OCI-LY3 (cell line): ENCODE results near the gene PGAP1.
A peak's percentile ranks its signal among the peaks of the same experiment; 100 is the strongest.

ENCODE experiments used
- H2AFZ ChIP-seq: fragments of 200-600, 300-600 bp; shearing (Covaris generic); 2 replicates; pipeline ENCODE4 v1.6.0; 2014; ENCODE audit warnings: antibody characterized with exemption, low read depth, low read length
- H3K27ac ChIP-seq: fragments of 200-600, 300-600 bp; sonication (generic); 2 replicates; pipeline ENCODE4 v1.5.1; 2014; ENCODE audit warnings: mild to moderate bottlenecking, low read length, moderate library complexity, mixed read lengths
- H3K27me3 ChIP-seq: fragments of 200-600, 300-600 bp; sonication (generic); 2 replicates; pipeline ENCODE4 v1.6.1; 2014; ENCODE audit warnings: low read depth, low read length, mixed read lengths
- H3K36me3 ChIP-seq: fragments of 200-600, 300-600 bp; sonication (generic); replicated peaks from 2 replicates; pipeline ENCODE3; 2014; ENCODE audit warnings: low read depth, low read length, mixed read lengths
- H3K4me1 ChIP-seq: fragments of 300-600, 200-600 bp; sonication (generic); 2 replicates; pipeline ENCODE4 v1.6.1; 2014; ENCODE audit warnings: low read length, mixed read lengths
- H3K4me2 ChIP-seq: fragments of 200-600, 300-600 bp; sonication (generic); 2 replicates; pipeline ENCODE4 v1.6.1; 2014; ENCODE audit warnings: low read length, mixed read lengths
- H3K4me3 ChIP-seq: fragments of 300-600, 200-600 bp; sonication (generic); 2 replicates; pipeline ENCODE4 v1.5.1; 2014; ENCODE audit warnings: antibody characterized with exemption, mild to moderate bottlenecking, low read length, moderate library complexity
- H3K79me2 ChIP-seq: fragments of 300-600, 200-600 bp; shearing (Covaris generic); 2 replicates; pipeline ENCODE4 v1.6.1; 2014; ENCODE audit warnings: mild to moderate bottlenecking, low read length, mixed read lengths
- H3K9ac ChIP-seq: fragments of 300-600, 200-600 bp; shearing (Covaris generic); 2 replicates; pipeline ENCODE4 v1.6.0; 2014; ENCODE audit warnings: mild to moderate bottlenecking, low read length, moderate library complexity
- H3K9me3 ChIP-seq: fragments of 200-600, 300-600 bp; shearing (Covaris generic); 2 replicates; pipeline ENCODE4 v1.6.1; 2014; ENCODE audit warnings: low read length, mixed read lengths; ENCODE audit not compliant: insufficient read depth
- H4K20me1 ChIP-seq: fragments of 200-600, 300-600 bp; sonication (generic); 2 replicates; pipeline ENCODE4 v1.6.1; 2016; ENCODE audit warnings: low read length, mixed read lengths; ENCODE audit not compliant: insufficient read depth
- CTCF ChIP-seq: fragments of 200-600, 300-600 bp; sonication (generic); IDR thresholded peaks from 2 replicates; pipeline ENCODE4 v1.5.1; 2014; ENCODE audit warnings: antibody characterized with exemption, low read length, low read depth
- EZH2phosphoT487 ChIP-seq: fragments of 200-600 bp; shearing (Covaris generic); IDR thresholded peaks from 2 replicates; pipeline ENCODE4 v1.6.1; 2018; ENCODE audit warnings: antibody characterized with exemption, mixed run types, low read depth

The PGAP1 gene

GRCh38 chr2:196934672-196935071 lies 8.2 kb upstream of the PGAP1 start:
- peak overlapping the region; percentile 29 for H3K4me2 ChIP-seq
- H3K79me2 ChIP-seq: no peaks in the 10 kb centered on the region
- no peak overlapping the region for H3K27ac ChIP-seq
- no peaks in the 10 kb centered on the region for H3K9me3 ChIP-seq
- 0 out of 2 replicates have a peak, but pooled peaks cover 5% of the 10 kb centered on the region for H3K27me3 ChIP-seq
- peaks cover 16% of the 10 kb centered on the region for H3K4me1 ChIP-seq
- H3K4me3 ChIP-seq: no peak overlapping the region
- H2AFZ ChIP-seq: no peak overlapping the region
- no peak overlapping the region for H3K9ac ChIP-seq
- no peak for TF ChIP-seq EZH2phosphoT487
- no peak for TF ChIP-seq CTCF
- H3K36me3 ChIP-seq: no peaks in the 10 kb centered on the region
- no peaks in the 10 kb centered on the region for H4K20me1 ChIP-seq

DNA sequence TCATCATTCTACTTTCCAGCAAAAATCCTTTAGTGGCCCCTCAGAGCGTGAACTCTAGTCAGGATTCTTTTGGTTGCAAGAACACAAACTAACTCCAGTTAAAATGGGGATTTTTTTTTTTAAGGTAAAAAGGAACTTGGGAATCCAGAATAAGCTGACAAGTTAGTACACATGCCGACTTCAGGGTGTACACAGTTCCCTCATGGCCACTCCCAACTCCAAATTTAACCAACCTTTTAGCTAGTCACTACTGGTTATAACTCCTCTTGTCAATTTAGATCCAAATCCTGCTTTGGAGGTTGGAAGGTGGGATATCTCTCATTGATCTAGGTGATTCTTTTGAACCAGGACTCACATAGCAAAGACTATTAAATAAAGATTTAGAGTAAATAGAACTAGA lies 5.0 kb upstream of the PGAP1 start:
- no peak overlapping the region for H3K9ac ChIP-seq
- no peak overlapping the region for H3K4me2 ChIP-seq
- no peaks in the 10 kb centered on the region for H4K20me1 ChIP-seq
- peaks cover 24% of the 10 kb centered on the region for H3K4me1 ChIP-seq
- no peaks in the 10 kb centered on the region for H3K9me3 ChIP-seq
- no peaks in the 10 kb centered on the region for H3K79me2 ChIP-seq
- H2AFZ ChIP-seq: no peak overlapping the region
- no peaks in the 10 kb centered on the region for H3K36me3 ChIP-seq
- no peak overlapping the region for H3K4me3 ChIP-seq
- TF ChIP-seq EZH2phosphoT487: no peak
- no peak for TF ChIP-seq CTCF
- 0 out of 2 replicates have a peak, but pooled peaks cover 5% of the 10 kb centered on the region for H3K27me3 ChIP-seq
- H3K27ac ChIP-seq: no peak overlapping the region

- Histone ChIP-seq H4K20me1 (no peaks in the 10 kb centered on the region), H2AFZ (peak overlapping the region; percentile 88), H3K36me3 (no peaks in the 10 kb centered on the region), H3K79me2 (peaks cover 6% of the 10 kb centered on the region; the same call in 1 of the 2 replicates), H3K4me1 (peaks cover 16% of the 10 kb centered on the region), H3K9ac (peak overlapping the region; percentile 75), H3K27ac (peak overlapping the region; percentile 41; the same call in 1 of the 2 replicates), H3K9me3 (no peaks in the 10 kb centered on the region), H3K4me2 (peak overlapping the region; percentile 92), H3K4me3 (peak overlapping the region; percentile 87), H3K27me3 (0 out of 2 replicates have a peak, but pooled peaks cover 5% of the 10 kb centered on the region)
- TF ChIP-seq CTCF (no peak), EZH2phosphoT487 (no peak)
These were observed 1.1 kb upstream of the PGAP1 start for GRCh38 chr2:196927376-196928225.

DNA sequence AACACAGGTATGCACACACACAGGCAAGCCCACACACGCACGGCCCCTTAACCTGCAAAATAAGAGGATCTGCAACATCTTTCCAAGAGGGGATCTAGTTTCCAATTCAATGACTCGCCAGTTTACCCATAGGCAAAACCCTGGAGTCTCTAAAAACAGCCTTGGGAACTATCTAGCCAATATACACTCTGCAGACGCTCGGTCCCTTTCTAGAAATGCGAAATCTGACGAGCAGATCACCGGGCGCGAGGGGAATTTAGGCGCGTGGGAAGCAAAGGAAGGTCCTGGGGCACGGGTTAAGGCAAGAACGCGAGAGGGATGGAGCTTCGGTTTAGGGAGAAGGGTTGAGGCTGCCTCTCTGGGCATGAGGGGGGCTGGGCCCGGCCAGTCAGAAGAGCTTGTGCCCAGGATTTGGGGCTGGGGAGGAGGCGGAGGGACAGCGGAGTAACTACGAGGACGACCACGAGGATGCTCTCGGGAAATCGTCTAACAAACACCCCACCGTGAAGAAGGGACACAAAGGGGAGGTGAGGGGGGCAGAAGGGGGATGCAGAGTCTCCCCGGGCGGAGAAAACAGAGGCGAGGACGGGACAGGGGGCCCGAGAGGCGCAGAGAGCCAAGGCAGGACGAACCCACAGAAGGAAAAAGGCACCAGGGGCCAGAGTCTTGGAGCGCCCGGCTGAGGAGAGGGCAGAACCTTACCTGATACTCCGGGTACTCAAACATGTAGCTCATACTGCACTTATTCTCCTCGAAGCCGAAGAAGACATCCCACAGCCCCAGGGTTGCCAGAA lies 542 bp downstream of the PGAP1 start:
- H3K9me3 ChIP-seq: no peaks in the 10 kb centered on the region
- no peaks in the 10 kb centered on the region for H3K36me3 ChIP-seq
- peaks cover 16% of the 10 kb centered on the region for H3K4me1 ChIP-seq
- H3K27me3 ChIP-seq: no peaks in the 10 kb centered on the region
- H3K27ac ChIP-seq: peak overlapping the region; percentile 31
- H3K4me3 ChIP-seq: peak overlapping the region; percentile 87
- TF ChIP-seq EZH2phosphoT487 (no peak), CTCF (no peak)
- H2AFZ ChIP-seq: peak overlapping the region; percentile 68
- peak overlapping the region; percentile 87 for H3K4me2 ChIP-seq
- H3K79me2 ChIP-seq: peaks cover 6% of the 10 kb centered on the region; the same call in 1 of the 2 replicates
- peak overlapping the region; percentile 75 for H3K9ac ChIP-seq
- no peaks in the 10 kb centered on the region for H4K20me1 ChIP-seq
